GM12892 (cell line): Measurements from ENCODE around the gene MPRIP.
"Not testable (repeated sequence)": the region's sequence is repeated elsewhere in the genome, so short reads cannot be mapped to it uniquely, and the experiment has no call there.

Source experiments
- DNase-seq: peaks from one replicate; pipeline ENCODE4 v3.0.0; 2011; ENCODE audit not compliant: insufficient read length
- FAIRE-seq: peaks from 2 replicates; lab custom pipeline; 2011; peaks lifted over from hg19 to GRCh38; lab: Jason Lieb, UNC
- POLR2A ChIP-seq: IDR thresholded peaks from 2 replicates; pipeline ENCODE4 v1.6.1; 2011; ENCODE audit warnings: low read depth, low read length, control low read depth
- POLR2AphosphoS5 ChIP-seq: IDR thresholded peaks from 2 replicates; pipeline ENCODE4 v1.6.1; 2011; ENCODE audit warnings: low read depth, low read length, control low read depth
- TAF1 ChIP-seq: IDR thresholded peaks from 2 replicates; pipeline ENCODE4 v1.6.1; 2011; ENCODE audit warnings: low read depth, mild to moderate bottlenecking, control low read depth, low read length, borderline replicate concordance

MPRIP gene

GRCh38 chr17:17130077-17130844 lies 88.0 kb downstream of the MPRIP start:
- TF ChIP-seq POLR2A, result no peak
- TF ChIP-seq POLR2AphosphoS5, result no peak
- TF ChIP-seq TAF1, result no peak
- FAIRE-seq (no peak), DNase-seq (no peak)

GRCh38 chr17:17131839-17132238 lies 89.6 kb downstream of the MPRIP start:
- DNase-seq (no peak), FAIRE-seq (no peak)
- TF ChIP-seq POLR2A, result no peak
- TF ChIP-seq POLR2AphosphoS5, result no peak
- TF ChIP-seq TAF1, result no peak

DNA sequence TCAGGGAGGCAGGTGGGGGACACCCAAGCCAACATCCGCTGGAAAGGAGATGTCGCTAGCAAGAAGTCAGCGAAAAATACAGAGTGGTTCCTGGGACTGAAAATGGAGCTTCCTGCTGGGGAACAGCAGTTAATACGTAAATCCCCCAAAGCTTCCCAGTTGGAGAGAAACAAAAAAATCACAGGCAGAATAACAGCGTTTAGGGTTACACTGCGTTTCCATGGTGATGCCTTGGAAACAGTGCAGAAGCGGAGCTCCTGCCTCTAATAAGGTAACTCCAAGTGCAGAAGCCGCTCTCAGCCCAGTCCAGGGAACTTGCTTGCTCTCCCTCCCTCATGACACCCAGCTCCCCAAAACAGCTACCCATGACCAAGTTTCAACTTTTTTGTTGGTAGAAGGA lies 90.5 kb downstream of the MPRIP start:
- no peak for TF ChIP-seq TAF1
- no peak for TF ChIP-seq POLR2AphosphoS5
- TF ChIP-seq POLR2A, result no peak
- DNase-seq (no peak), FAIRE-seq (no peak)

GRCh38 chr17:17134051-17134956 lies 92.0 kb downstream of the MPRIP start:
- no peak for FAIRE-seq

DNA sequence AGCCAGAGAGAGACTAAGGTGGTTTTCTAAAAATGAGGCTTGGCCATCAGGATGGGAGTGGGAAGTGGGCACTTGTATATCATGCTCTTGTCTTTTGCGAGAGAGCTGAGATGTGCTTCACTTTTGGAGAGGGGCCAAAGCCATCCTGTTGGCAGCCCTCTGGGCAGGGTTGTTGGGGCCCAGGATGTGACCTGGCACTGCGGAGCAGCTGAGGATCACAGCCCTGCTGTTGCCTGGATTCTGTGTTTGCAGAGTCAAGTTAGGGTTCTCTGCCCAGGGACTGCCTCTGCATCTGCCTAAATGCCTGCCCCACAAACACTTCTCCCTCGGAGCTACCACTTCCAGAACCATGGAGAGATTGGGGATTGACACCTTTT lies 92.7 kb downstream of the MPRIP start:
- no peak for FAIRE-seq
- DNase-seq, result no peak
- TF ChIP-seq POLR2AphosphoS5 (no peak), POLR2A (no peak), TAF1 (no peak)

More at GRCh38 chr17:17134051-17134956, 92.0 kb downstream of the MPRIP start:
- TF ChIP-seq POLR2A (no peak), TAF1 (no peak), POLR2AphosphoS5 (no peak)
- no peak for DNase-seq

GRCh38 chr17:17136221-17136620 lies 94.0 kb downstream of the MPRIP start:
- not testable (repeated sequence) for FAIRE-seq, DNase-seq

GRCh38 chr17:17137731-17138585 lies 95.7 kb downstream of the MPRIP start:
- no peak for FAIRE-seq
- TF ChIP-seq TAF1 (no peak), POLR2A (no peak), POLR2AphosphoS5 (no peak)
- no peak for DNase-seq

DNA sequence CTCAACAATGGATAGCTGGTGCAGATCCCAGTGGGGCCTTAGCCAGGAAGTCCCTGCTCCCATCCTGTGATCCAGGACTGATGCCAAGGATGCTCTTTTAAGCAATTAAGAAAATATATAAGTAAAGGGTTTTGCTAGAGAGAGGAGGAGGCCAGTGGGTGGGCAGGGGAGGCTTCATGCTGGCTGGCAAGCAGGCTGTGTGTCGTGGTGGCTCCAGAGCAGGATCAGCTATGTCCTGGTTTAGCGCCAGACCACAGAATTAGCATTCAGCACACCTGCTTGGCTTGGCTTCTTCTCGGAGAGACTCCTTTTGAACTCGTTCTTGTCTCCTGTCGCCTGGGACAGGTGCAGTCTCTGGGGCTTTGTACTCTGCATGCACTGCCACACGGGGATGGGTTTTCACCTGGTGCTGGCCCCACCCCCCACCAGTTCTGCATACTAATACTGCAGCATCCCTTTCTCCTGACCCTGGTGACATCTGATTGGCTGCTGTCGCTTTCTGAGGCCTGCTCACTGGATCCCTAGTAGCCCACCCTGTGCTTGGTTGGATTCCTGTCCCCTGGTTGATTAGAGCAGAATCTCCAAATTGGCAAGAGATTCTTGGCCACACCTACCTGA lies 97.8 kb downstream of the MPRIP start:
- FAIRE-seq (no peak), DNase-seq (no peak)
- no peak for TF ChIP-seq TAF1
- no peak for TF ChIP-seq POLR2A
- TF ChIP-seq POLR2AphosphoS5, result no peak

- DNase-seq (no peak), FAIRE-seq (no peak)
- TF ChIP-seq TAF1 (no peak), POLR2A (no peak), POLR2AphosphoS5 (no peak)
Measured at GRCh38 chr17:17140590-17140980, 98.3 kb downstream of the MPRIP start.

GRCh38 chr17:17141279-17141678 lies 99.0 kb downstream of the MPRIP start:
- no peak for TF ChIP-seq POLR2A
- TF ChIP-seq TAF1, result no peak
- no peak for TF ChIP-seq POLR2AphosphoS5
- DNase-seq, result no peak
- no peak for FAIRE-seq

DNA sequence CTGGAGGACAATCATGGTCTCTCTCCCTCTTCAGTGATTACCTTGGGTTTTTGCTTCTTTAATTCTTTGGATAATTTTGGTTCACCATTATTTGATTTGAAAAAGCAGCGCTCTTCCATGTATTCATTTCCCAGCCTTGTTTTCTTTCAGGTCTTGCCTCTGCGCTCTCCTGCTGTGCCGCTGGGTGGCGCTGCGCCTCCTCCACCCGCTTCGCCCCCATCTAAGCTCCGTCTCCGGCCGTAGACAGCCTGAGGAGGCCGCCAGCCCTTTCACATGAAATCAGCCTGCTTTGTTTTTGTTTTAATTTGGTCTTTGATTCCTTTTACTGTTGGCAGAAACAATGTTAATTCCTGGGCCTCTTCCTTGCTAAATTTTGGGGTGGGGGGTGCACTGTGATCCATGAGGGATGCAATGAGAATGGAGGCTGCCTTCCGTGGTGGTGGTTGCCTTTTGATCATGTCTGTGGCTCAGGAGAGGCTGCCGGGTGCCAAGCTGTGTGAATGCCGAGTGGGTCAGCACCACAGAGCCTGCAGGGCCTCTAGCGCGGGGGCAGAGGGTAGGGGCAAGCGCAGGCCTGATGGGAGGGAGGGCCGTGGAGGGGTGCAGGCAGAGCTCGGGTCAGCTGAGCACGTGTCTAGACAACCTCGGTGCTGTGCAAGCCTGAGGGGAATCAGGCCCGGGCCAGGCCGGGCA lies 99.7 kb downstream of the MPRIP start:
- peak; percentile 30 for FAIRE-seq
- TF ChIP-seq POLR2AphosphoS5 (no peak), TAF1 (no peak), POLR2A (no peak)
- DNase-seq, result peak; percentile 69
